SK-N-SH (cell line): ENCODE data around the gene IRF2BP2. TPM values are rescaled to one million over a fixed set of nuclear protein-coding genes. Genes with fewer than 3 reads are reported as not detected.
A peak's percentile ranks its signal among the peaks of the same experiment; 100 is the strongest.

Source experiments
- CTCF ChIA-PET: fragments of 300-600, 350-600 bp; formaldehyde crosslinking; extraction: SDS; loops from one replicate; lab custom pipeline; 2021; lab: Yijun Ruan, JAX
- POLR2A ChIA-PET: fragments of 350-600 bp; sonication (Branson Sonifier 250); formaldehyde crosslinking; extraction: SDS; loops from one replicate; lab custom pipeline; 2020; ENCODE audit warnings: antibody characterized with exemption, inconsistent platforms; lab: Yijun Ruan, JAX
- DNase-seq: peaks from one replicate; pipeline ENCODE4 v3.0.0; 2012
- H2AFZ ChIP-seq: fragments of 200-600 bp; sonication (generic); 2 replicates; pipeline ENCODE4 v1.8.1; 2016; ENCODE audit warnings: antibody characterized with exemption, mild to moderate bottlenecking, low read depth
- H3F3A ChIP-seq: fragments of 200-600 bp; sonication (generic); replicated peaks from 2 replicates; pipeline ENCODE3; 2016; ENCODE audit warnings: antibody characterized with exemption, mild to moderate bottlenecking; ENCODE audit not compliant: insufficient read depth
- H3K27ac ChIP-seq, 2 experiments: fragments of 200-500 bp in 1 of 2; fragments of 200-600 bp in 1 of 2; sonication (Bioruptor generic) in 1 of 2; sonication (generic), shearing (Covaris generic) in 1 of 2; 2 replicates each; pipeline versions ENCODE4 v1.5.1 to v1.6.1; 2014 to 2016; ENCODE audit warnings: low read depth in 2 of 2, inconsistent platforms in 1 of 2, low read length in 1 of 2, mild to moderate bottlenecking in 1 of 2, mixed read lengths in 1 of 2
- H3K27me3 ChIP-seq: fragments of 200-600 bp; sonication (generic), shearing (Covaris generic); 2 replicates; pipeline ENCODE4 v1.6.1; 2016; ENCODE audit warnings: mixed run types; ENCODE audit not compliant: insufficient read depth
- H3K36me3 ChIP-seq, 2 experiments: fragments of 200-500 bp in 1 of 2; fragments of 200-600 bp in 1 of 2; sonication (Bioruptor generic) in 1 of 2; sonication (generic) in 1 of 2; replicated peaks in 1 of 2; 2 replicates each; pipeline versions ENCODE3 to v1.5.1; 2014 to 2016; ENCODE audit warnings: low read length in 1 of 2, mild to moderate bottlenecking in 1 of 2; ENCODE audit not compliant: insufficient read depth in 2 of 2, control insufficient read depth in 1 of 2
- H3K4me1 ChIP-seq, 2 experiments: fragments of 200-500 bp in 1 of 2; fragments of 200-600 bp in 1 of 2; sonication (Bioruptor generic) in 1 of 2; sonication (generic), shearing (Covaris generic) in 1 of 2; 2 replicates each; pipeline versions ENCODE4 v1.5.1 to v1.6.1; 2014 to 2016; ENCODE audit warnings: low read depth in 1 of 2, low read length in 1 of 2, mixed run types in 1 of 2; ENCODE audit not compliant: insufficient read depth in 2 of 2, control insufficient read depth in 1 of 2
- H3K4me2 ChIP-seq: fragments of 200-600 bp; sonication (generic), shearing (Covaris generic); 2 replicates; pipeline ENCODE4 v1.6.1; 2017; ENCODE audit warnings: mixed run types
- H3K4me3 ChIP-seq, 2 experiments: fragments of 200-500 bp in 1 of 2; fragments of 200-600 bp in 1 of 2; sonication (Bioruptor generic) in 1 of 2; sonication (generic), shearing (Covaris generic) in 1 of 2; 2 replicates each; pipeline versions ENCODE4 v1.5.1 to v1.8.1; 2014 to 2016; ENCODE audit warnings: low read depth in 2 of 2, inconsistent platforms in 1 of 2, low read length in 1 of 2, mild to moderate bottlenecking in 1 of 2, mixed read lengths in 1 of 2, moderate library complexity in 1 of 2
- H3K79me2 ChIP-seq: fragments of 200-600 bp; sonication (generic); 2 replicates; pipeline ENCODE4 v1.8.1; 2017; ENCODE audit warnings: mild to moderate bottlenecking; ENCODE audit not compliant: insufficient read depth
- H3K9ac ChIP-seq: fragments of 200-600 bp; sonication (generic); 2 replicates; pipeline ENCODE4 v1.6.1; 2017; ENCODE audit warnings: mixed run types
- H3K9me2 ChIP-seq: fragments of 200-600 bp; sonication (generic); 2 replicates; pipeline ENCODE4 v1.6.1; 2017; ENCODE audit warnings: mixed run types
- H3K9me3 ChIP-seq: fragments of 200-600 bp; sonication (generic); 2 replicates; pipeline ENCODE4 v1.6.1; 2017; ENCODE audit warnings: mixed run types, mild to moderate bottlenecking, moderate library complexity
- H4K20me1 ChIP-seq: fragments of 200-600 bp; sonication (generic); 2 replicates; pipeline ENCODE4 v1.6.1; 2017; ENCODE audit warnings: mild to moderate bottlenecking, mixed run types; ENCODE audit not compliant: insufficient read depth
- CHD2 ChIP-seq: fragments of 150-350 bp; IDR thresholded peaks from 2 replicates; pipeline ENCODE4 v1.6.1; 2018; ENCODE audit warnings: low read length; ENCODE audit not compliant: partially characterized antibody
- EP300 ChIP-seq, 2 experiments: IDR thresholded peaks; 2 replicates each; pipeline versions ENCODE4 v1.4.0 to v1.6.1; 2012; ENCODE audit warnings: borderline replicate concordance in 1 of 2, low read depth in 1 of 2, low read length in 1 of 2
- FOSL2 ChIP-seq: IDR thresholded peaks from 2 replicates; pipeline ENCODE4 v1.4.0; 2012; ENCODE audit warnings: low read depth, mild to moderate bottlenecking, moderate library complexity, borderline replicate concordance
- FOXJ3 ChIP-seq: sonication (generic); formaldehyde crosslinking; IDR thresholded peaks from 2 replicates; pipeline ENCODE4 v1.5.1; 2020; ENCODE audit warnings: mild to moderate bottlenecking, missing genetic modification reagents
- GATA2 ChIP-seq: sonication (generic); formaldehyde crosslinking; IDR thresholded peaks from 2 replicates; pipeline ENCODE4 v1.5.0; 2020; ENCODE audit warnings: mild to moderate bottlenecking, missing genetic modification reagents
- IRF3 ChIP-seq: fragments of 150-350 bp; IDR thresholded peaks from 2 replicates; pipeline ENCODE4 v1.6.1; 2016; ENCODE audit warnings: mild to moderate bottlenecking, low read depth, low read length
- JUND ChIP-seq: IDR thresholded peaks from 2 replicates; pipeline ENCODE4 v1.4.0; 2012
- MEF2A ChIP-seq: IDR thresholded peaks from 2 replicates; pipeline ENCODE4 v1.4.0; 2012; ENCODE audit warnings: low read depth, borderline replicate concordance
- MXI1 ChIP-seq: IDR thresholded peaks from 2 replicates; pipeline ENCODE4 v1.6.1; 2012; ENCODE audit warnings: mild to moderate bottlenecking, low read depth, low read length, improper control_type of control experiment
- NRF1 ChIP-seq: IDR thresholded peaks from 2 replicates; pipeline ENCODE4 v1.6.1; 2012; ENCODE audit warnings: low read depth, mild to moderate bottlenecking, low read length
- POLR2AphosphoS5 ChIP-seq: IDR thresholded peaks from 2 replicates; pipeline ENCODE4 v1.6.1; 2012; ENCODE audit warnings: low read depth, low read length
- RAD21 ChIP-seq: IDR thresholded peaks from 2 replicates; pipeline ENCODE4 v1.6.1; 2012; ENCODE audit warnings: mild to moderate bottlenecking, low read length
- RCOR1 ChIP-seq: fragments of 150-350 bp; IDR thresholded peaks from 2 replicates; pipeline ENCODE4 v1.6.1; 2017; ENCODE audit warnings: antibody characterized with exemption, low read length
- REST ChIP-seq: IDR thresholded peaks from 2 replicates; pipeline ENCODE4 v1.6.1; 2012; ENCODE audit warnings: mild to moderate bottlenecking, low read depth, low read length, moderate library complexity
- RXRA ChIP-seq: IDR thresholded peaks from 2 replicates; pipeline ENCODE4 v1.4.0; 2012; ENCODE audit warnings: low read depth, mild to moderate bottlenecking, borderline replicate concordance
- SIN3A ChIP-seq: IDR thresholded peaks from 2 replicates; pipeline ENCODE4 v1.6.1; 2012; ENCODE audit warnings: low read depth, mild to moderate bottlenecking, low read length, moderate library complexity, borderline replicate concordance
- SMC3 ChIP-seq: IDR thresholded peaks from 2 replicates; pipeline ENCODE4 v1.6.1; 2012; ENCODE audit warnings: low read depth, low read length, improper control_type of control experiment
- TAF1 ChIP-seq: IDR thresholded peaks from 2 replicates; pipeline ENCODE4 v1.6.1; 2012; ENCODE audit warnings: low read depth, mild to moderate bottlenecking, low read length, moderate library complexity, borderline replicate concordance
- TCF12 ChIP-seq: IDR thresholded peaks from 2 replicates; pipeline ENCODE4 v1.4.0; 2012
- WGBS: methylation state at CpG from one replicate; pipeline ENCODE4 v1.1.6; 2017; ENCODE audit warnings: low lambda C conversion rate; 5-methylcytosine and 5-hydroxymethylcytosine counted together
- polyA plus RNA-seq, 3 experiments: library from polyadenylated mRNA; depleted of rRNA; stranded (reverse); fragments of >200 nt; gene quantifications; 2 replicates each; pipeline ENCODE4 v1.2.3, GENCODE V29; 2012
- TF ChIP-seq, protein P1 (sequence below): IDR thresholded peaks from 2 replicates; pipeline ENCODE4 v1.4.0; 2012; ENCODE audit warnings: low read depth

Gene IRF2BP2
- polyA plus RNA-seq, 1 of the 3 experiments (the other 2 are of a cell fraction): 73.9 TPM

GRCh38 chr1:234616644-234617043 lies 6.7 kb upstream of the IRF2BP2 start:
- Histone ChIP-seq H3F3A (peaks cover 50% of the 10 kb centered on the region), H3K9me2 (no peaks in the 10 kb centered on the region), H3K9me3 (no peaks in the 10 kb centered on the region), H3K4me3 (no peak overlapping the region), H3K9ac (no peak overlapping the region; the same call in 1 of the 2 replicates), H3K27ac (peak overlapping the region; percentile 84 to 95; a peak in 3 of 4 replicates), H4K20me1 (no peaks in the 10 kb centered on the region), H3K79me2 (no peaks in the 10 kb centered on the region), H3K27me3 (no peaks in the 10 kb centered on the region), H3K4me2 (no peak overlapping the region), H3K4me1 (peaks cover 54 to 57% of the 10 kb centered on the region in 2 experiments), H3K36me3 (no peaks in the 10 kb centered on the region), H2AFZ (no peak overlapping the region)
- POLR2A ChIA-PET: no interaction called here
- TF ChIP-seq MEF2A: no peak
- TF ChIP-seq IRF3: no peak
- no peak for TF ChIP-seq RCOR1
- TF ChIP-seq REST: no peak
- TF ChIP-seq, protein P1, sequence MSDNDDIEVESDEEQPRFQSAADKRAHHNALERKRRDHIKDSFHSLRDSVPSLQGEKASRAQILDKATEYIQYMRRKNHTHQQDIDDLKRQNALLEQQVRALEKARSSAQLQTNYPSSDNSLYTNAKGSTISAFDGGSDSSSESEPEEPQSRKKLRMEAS: no peak
- no peak for TF ChIP-seq FOSL2
- CTCF ChIA-PET: interaction anchor here (0.6 to 1.8 kb wide), 7 partner anchors 12 to 467 kb away, joined by 3 to 6 read pairs (median 4); no protein-coding TSS in a partner anchor
- no peak for DNase-seq
- 25% methylated on average over 2 of the region's 2 CpGs for WGBS

DNA sequence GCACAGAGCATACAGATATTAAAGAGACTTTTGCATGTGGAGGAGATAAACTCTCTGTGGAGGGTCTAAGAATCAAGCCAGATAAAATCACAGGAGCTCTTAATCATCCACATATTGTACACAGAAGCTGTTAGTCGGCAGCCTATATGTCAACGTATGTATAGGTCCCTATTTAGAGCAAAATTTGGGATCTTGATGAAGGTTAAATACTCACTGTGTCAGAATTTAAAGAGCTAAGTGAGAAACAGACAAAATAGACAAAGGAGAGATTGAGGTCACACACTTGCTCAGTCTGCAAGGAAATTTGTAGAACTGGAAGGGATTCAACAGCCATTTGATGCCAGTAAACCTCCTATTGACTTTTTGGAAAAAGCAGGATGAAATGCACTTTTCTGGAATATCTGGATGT lies 4.1 kb upstream of the IRF2BP2 start:
- H3K9me2 ChIP-seq: no peaks in the 10 kb centered on the region
- ChIA-PET CTCF (interaction anchor here (0.7 to 4.2 kb wide), 8 partner anchors 9 to 470 kb away, joined by 3 to 27 read pairs (median 4); no protein-coding TSS in a partner anchor), POLR2A (interaction anchor here (0.8 to 6.2 kb wide), 9 partner anchors 9 to 470 kb away, joined by 3 to 108 read pairs (median 4); no protein-coding TSS in a partner anchor)
- no peak for DNase-seq
- peak overlapping the region; percentile 91; the same call in 1 of the 2 replicates for H3K4me2 ChIP-seq
- peaks cover 46 to 54% of the 10 kb centered on the region in 2 experiments for H3K4me1 ChIP-seq
- WGBS: 21% methylated on average over 2 of the region's 2 CpGs
- peaks cover 53% of the 10 kb centered on the region for H3F3A ChIP-seq
- peak overlapping the region; percentile 100 for H3K27ac ChIP-seq
- TF ChIP-seq POLR2AphosphoS5: no peak
- TF ChIP-seq JUND: no peak
- no peak for TF ChIP-seq CHD2
- no peak for TF ChIP-seq NRF1
- TF ChIP-seq FOSL2: no peak
- TF ChIP-seq SMC3: no peak
- TF ChIP-seq MEF2A: no peak
- TF ChIP-seq TCF12: peak; percentile 12; the same call in 1 of the 2 replicates
- no peak for TF ChIP-seq RXRA
- TF ChIP-seq EP300 (IDR thresholded peaks at IDR 0.05; ENCODE audit: borderline replicate concordance in 1 of 2, low read depth in 1 of 2, low read length in 1 of 2): no peak
- TF ChIP-seq RCOR1: no peak
- no peak for TF ChIP-seq MXI1
- TF ChIP-seq SIN3A: no peak
- no peak for TF ChIP-seq FOXJ3 (CRISPR knock-in tag)
- no peak for TF ChIP-seq TAF1
- no peak for TF ChIP-seq RAD21
- peak; percentile 71 for TF ChIP-seq GATA2 (CRISPR knock-in tag)
- TF ChIP-seq, protein P1: no peak
- TF ChIP-seq, all 33 proteins: peak for 2
- Histone ChIP-seq H2AFZ (peak overlapping the region; percentile 14; the same call in 1 of the 2 replicates), H3K79me2 (peaks cover 2% of the 10 kb centered on the region; the same call in 1 of the 2 replicates), H3K27me3 (no peaks in the 10 kb centered on the region), H4K20me1 (no peaks in the 10 kb centered on the region), H3K4me3 (no peak overlapping the region), H3K9ac (peak overlapping the region; percentile 99), H3K36me3 (no peaks in the 10 kb centered on the region), H3K9me3 (no peaks in the 10 kb centered on the region)
